K562 (cell line): Measurements from ENCODE around the gene RXRA. TPM values are rescaled to one million over a fixed set of nuclear protein-coding genes. Genes with fewer than 3 reads are reported as not detected.

Source experiments
- ASH1L ChIP-seq: fragments of 450-650 bp; IDR thresholded peaks from 2 replicates; pipeline ENCODE4 v1.6.1; 2018; ENCODE audit warnings: borderline replicate concordance, mild to moderate bottlenecking, low read depth; ENCODE audit not compliant: partially characterized antibody
- CBFA2T2 ChIP-seq: fragments of 450-650 bp; conservative IDR thresholded peaks from 2 replicates; pipeline ENCODE4 v1.6.1; 2017; ENCODE audit warnings: mild to moderate bottlenecking
- CHD7 ChIP-seq: fragments of 200-600 bp; sonication (generic); IDR thresholded peaks from one replicate; pipeline ENCODE4 v1.6.1; 2012; ENCODE audit warnings: mild to moderate bottlenecking, low read depth, low read length, inconsistent platforms
- MCM5 ChIP-seq: fragments of 450-650 bp; IDR thresholded peaks from 2 replicates; pipeline ENCODE4 v1.6.1; 2016; ENCODE audit warnings: low read depth
- NFXL1 ChIP-seq: fragments of 450-650 bp; formaldehyde crosslinking; IDR thresholded peaks from 2 replicates; pipeline ENCODE4 v1.4.0; 2021; ENCODE audit warnings: mild to moderate bottlenecking
- NR2C1 ChIP-seq, 2 experiments: fragments of 450-650 bp; IDR thresholded peaks; 2 replicates each; pipeline ENCODE4 v1.6.1; 2017; ENCODE audit warnings: mild to moderate bottlenecking in 2 of 2, antibody characterized with exemption in 1 of 2, inconsistent platforms in 1 of 2, missing compliant biosample characterization in 1 of 2, missing genetic modification characterization in 1 of 2
- PKNOX1 ChIP-seq: fragments of 450-650 bp; IDR thresholded peaks from 2 replicates; pipeline ENCODE4 v1.6.1; 2016
- RBM25 ChIP-seq: fragments of 200-400 bp; formaldehyde crosslinking; IDR thresholded peaks from 2 replicates; pipeline ENCODE4 v1.6.1; 2018; ENCODE audit warnings: low read length, low read depth, moderate library complexity; ENCODE audit not compliant: severe bottlenecking
- SOX6 ChIP-seq: fragments of 450-650 bp; IDR thresholded peaks from 2 replicates; pipeline ENCODE4 v1.6.1; 2014; ENCODE audit warnings: mild to moderate bottlenecking
- SREBF1 ChIP-seq: fragments of 150-350 bp; IDR thresholded peaks from 2 replicates; pipeline ENCODE4 v1.6.1; 2014; ENCODE audit warnings: antibody characterized with exemption, low read depth, low read length, borderline replicate concordance
- TCF3 ChIP-seq: sonication (generic); formaldehyde crosslinking; IDR thresholded peaks from 2 replicates; pipeline ENCODE4 v1.4.0; 2020; ENCODE audit warnings: mild to moderate bottlenecking, missing genetic modification reagents
- ZNF445 ChIP-seq: fragments of 250-450 bp; sonication (Bioruptor Pico); IDR thresholded peaks from 2 replicates; pipeline ENCODE4 v1.4.0; 2020; ENCODE audit warnings: low read depth, mild to moderate bottlenecking, moderate library complexity
- polyA plus RNA-seq, 8 experiments: library from polyadenylated mRNA; depleted of rRNA in 4 of 8; stranded (reverse) in 5 of 8; unstranded in 3 of 8; fragments of >200 nt; fragmentation: Nextera tagmentation in 2 of 8; fragmentation: Illumina TruSeq in 1 of 8; extraction: Ambion mirVana in 2 of 8; extraction: Trizol in 1 of 8; gene quantifications; 2 replicates each; pipeline versions ENCODE4 v1.2.1 to v1.2.3, GENCODE V29; 2011 to 2014; ENCODE audit warnings: inconsistent platforms in 1 of 8, missing spikeins in 1 of 8
- total RNA-seq, 7 experiments: library from RNA; depleted of rRNA in 6 of 7; stranded (reverse); fragments of >200 nt in 6 of 7; fragmentation: Illumina TruSeq in 2 of 7; extraction: Trizol in 2 of 7; gene quantifications; 2 replicates each; pipeline versions ENCODE4 v1.2.1 to v1.2.3, GENCODE V29; 2011 to 2021; ENCODE audit warnings: low replicate concordance in 1 of 7
- TF ChIP-seq, protein P1 (sequence below): fragments of 450-650 bp; IDR thresholded peaks from 2 replicates; pipeline ENCODE4 v1.6.1; 2016; ENCODE audit warnings: borderline replicate concordance

RXRA gene
- total and polyA plus RNA-seq, 9 of the 15 experiments (the other 6 are each of a cell fraction or from before 2014, with no cell fraction given): 0.35 to 23.6 (median 4.6) TPM

- TF ChIP-seq CHD7 (no peak), MCM5 (no peak), NFXL1 (CRISPR knock-in tag) (no peak), ZNF445 (CRISPR knock-in tag) (no peak), RBM25 (no peak), SREBF1 (no peak), TCF3 (CRISPR knock-in tag) (peak; percentile 52), ASH1L (no peak), NR2C1 (IDR thresholded peaks at IDR 0.05) (no peak), NR2C1 (tag; IDR thresholded peaks at IDR 0.05) (no peak), CBFA2T2 (peak; percentile 81), PKNOX1 (peak; percentile 85), SOX6 (no peak)
- TF ChIP-seq, protein P1, sequence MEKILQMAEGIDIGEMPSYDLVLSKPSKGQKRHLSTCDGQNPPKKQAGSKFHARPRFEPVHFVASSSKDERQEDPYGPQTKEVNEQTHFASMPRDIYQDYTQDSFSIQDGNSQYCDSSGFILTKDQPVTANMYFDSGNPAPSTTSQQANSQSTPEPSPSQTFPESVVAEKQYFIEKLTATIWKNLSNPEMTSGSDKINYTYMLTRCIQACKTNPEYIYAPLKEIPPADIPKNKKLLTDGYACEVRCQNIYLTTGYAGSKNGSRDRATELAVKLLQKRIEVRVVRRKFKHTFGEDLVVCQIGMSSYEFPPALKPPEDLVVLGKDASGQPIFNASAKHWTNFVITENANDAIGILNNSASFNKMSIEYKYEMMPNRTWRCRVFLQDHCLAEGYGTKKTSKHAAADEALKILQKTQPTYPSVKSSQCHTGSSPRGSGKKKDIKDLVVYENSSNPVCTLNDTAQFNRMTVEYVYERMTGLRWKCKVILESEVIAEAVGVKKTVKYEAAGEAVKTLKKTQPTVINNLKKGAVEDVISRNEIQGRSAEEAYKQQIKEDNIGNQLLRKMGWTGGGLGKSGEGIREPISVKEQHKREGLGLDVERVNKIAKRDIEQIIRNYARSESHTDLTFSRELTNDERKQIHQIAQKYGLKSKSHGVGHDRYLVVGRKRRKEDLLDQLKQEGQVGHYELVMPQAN: no peak
These were observed 9.7 kb upstream of the RXRA start (continued) for GRCh38 chr9:134316449-134317160.
